PC-3 (cell line): Measurements from ENCODE around the gene GYPC. TPM values are rescaled to one million over a fixed set of nuclear protein-coding genes. Genes with fewer than 3 reads are reported as not detected.

Source experiments
- ATAC-seq: fragments of 200-7000 bp; cut with Tn5 transposase; 2 replicates; pipeline ENCODE4 v1.9.1; 2020; ENCODE audit warnings: mild to moderate bottlenecking, moderate library complexity
- BruUV-seq: library from RNA; stranded (reverse); fragments of 400-500 nt; replicated peaks from 2 replicates; lab custom pipeline; 2021; lab: Mats Ljungman, UMichigan
- CTCF ChIA-PET: fragments of 300-600 bp; sonication (Branson Sonifier 250); formaldehyde crosslinking; loops from one replicate; lab custom pipeline; 2022; ENCODE audit warnings: antibody characterized with exemption; lab: Charles Lee
- POLR2A ChIA-PET: fragments of 300-600 bp; sonication (Branson Sonifier 250); formaldehyde crosslinking; loops from one replicate; lab custom pipeline; 2022; ENCODE audit warnings: antibody characterized with exemption; ENCODE audit not compliant: unreplicated experiment; lab: Charles Lee
- DNase-seq: peaks from one replicate; pipeline ENCODE4 v3.0.0-alpha.2; 2015
- H2AFZ ChIP-seq: fragments of 300-600 bp; sonication (generic); 2 replicates; pipeline ENCODE4 v1.6.0; 2016; ENCODE audit warnings: antibody characterized with exemption, low read length
- H3F3A ChIP-seq: fragments of 300-600 bp; sonication (generic); one replicate; pipeline ENCODE4 v1.6.0; 2017; ENCODE audit warnings: antibody characterized with exemption, low read length, control low read depth, mild to moderate bottlenecking; ENCODE audit not compliant: unreplicated experiment
- H3K27ac ChIP-seq: fragments of 300-600 bp; sonication (generic); 2 replicates; pipeline ENCODE4 v1.5.1; 2016; ENCODE audit warnings: mild to moderate bottlenecking, low read length
- H3K27me3 ChIP-seq: fragments of 300-600 bp; sonication (generic); 2 replicates; pipeline ENCODE4 v1.6.1; 2016; ENCODE audit warnings: low read length, mixed read lengths
- H3K36me3 ChIP-seq: fragments of 300-600 bp; sonication (generic); 2 replicates; pipeline ENCODE4 v1.6.1; 2016; ENCODE audit warnings: low read depth, mixed run types, low read length, mixed read lengths
- H3K4me1 ChIP-seq: fragments of 300-600 bp; sonication (generic); 2 replicates; pipeline ENCODE4 v1.5.1; 2016; ENCODE audit warnings: low read length; ENCODE audit not compliant: insufficient read depth
- H3K4me2 ChIP-seq: fragments of 300-600 bp; sonication (generic); 2 replicates; pipeline ENCODE4 v1.6.0; 2016; ENCODE audit warnings: low read length
- H3K4me3 ChIP-seq: fragments of 300-600 bp; sonication (generic); 2 replicates; pipeline ENCODE4 v1.5.1; 2016; ENCODE audit warnings: mild to moderate bottlenecking, low read length, mixed read lengths
- H3K79me2 ChIP-seq: fragments of 300-600 bp; sonication (generic); 2 replicates; pipeline ENCODE4 v1.6.1; 2017; ENCODE audit warnings: low read length, mixed read lengths
- H3K9ac ChIP-seq: fragments of 300-600 bp; sonication (generic); 2 replicates; pipeline ENCODE4 v1.6.0; 2016; ENCODE audit warnings: mild to moderate bottlenecking, low read length
- H3K9me2 ChIP-seq: fragments of 300-600 bp; sonication (generic); replicated peaks from 2 replicates; pipeline ENCODE4 v1.6.1; 2016; ENCODE audit warnings: mixed run types, low read length, mixed read lengths
- H3K9me3 ChIP-seq: fragments of 300-600 bp; sonication (generic); 2 replicates; pipeline ENCODE4 v1.6.1; 2016; ENCODE audit warnings: low read length, mixed read lengths
- H4K20me1 ChIP-seq: fragments of 300-600 bp; sonication (generic); 2 replicates; pipeline ENCODE4 v1.6.1; 2016; ENCODE audit warnings: low read length, mixed read lengths
- CTCF ChIP-seq: fragments of 300-600 bp; sonication (generic); conservative IDR thresholded peaks from 2 replicates; pipeline ENCODE4 v1.5.1; 2017; ENCODE audit warnings: antibody characterized with exemption, low read depth, mild to moderate bottlenecking, low read length
- EZH2 ChIP-seq: fragments of 300-600 bp; sonication (generic); IDR thresholded peaks from one replicate; pipeline ENCODE4 v1.6.1; 2017; ENCODE audit warnings: antibody characterized with exemption, mild to moderate bottlenecking, low read length; ENCODE audit not compliant: unreplicated experiment
- EZH2phosphoT487 ChIP-seq: fragments of 300-600 bp; sonication (generic); IDR thresholded peaks from 2 replicates; pipeline ENCODE4 v1.6.1; 2018; ENCODE audit warnings: mild to moderate bottlenecking, antibody characterized with exemption, low read length, borderline replicate concordance
- intact Hi-C: fragments of 100-400 bp; cut with micrococcal nuclease; formaldehyde crosslinking; loops from 2 replicates; pipeline ENCODE4 v1.9.0; 2023
- total RNA-seq: library from RNA; depleted of rRNA; stranded (reverse); fragments of >200 nt; gene quantifications from 2 replicates; pipeline ENCODE4 v1.2.3, GENCODE V29; 2014

Gene GYPC
- total RNA-seq, 1 experiment from 2014 or later: not detected

- intact Hi-C loops: no loop called here
- CTCF ChIA-PET: no interaction called here
- BruUV-seq: no TSS peak
- Histone ChIP-seq H3K4me2 (no peak overlapping the region), H4K20me1 (no peaks in the 10 kb centered on the region), H3K9me3 (no peaks in the 10 kb centered on the region), H3K9ac (no peak overlapping the region), H3K79me2 (no peaks in the 10 kb centered on the region), H3F3A (no peaks in the 10 kb centered on the region), H2AFZ (no peak overlapping the region), H3K27ac (no peak overlapping the region), H3K4me1 (no peaks in the 10 kb centered on the region), H3K4me3 (no peak overlapping the region), H3K36me3 (no peaks in the 10 kb centered on the region), H3K27me3 (peaks cover 13% of the 10 kb centered on the region; the same call in 1 of the 2 replicates), H3K9me2 (no peaks in the 10 kb centered on the region)
- DNase-seq (no peak), ATAC-seq (no peak)
- POLR2A ChIA-PET: no interaction called here
- TF ChIP-seq EZH2 (no peak), EZH2phosphoT487 (no peak), CTCF (no peak)
Observed at GRCh38 chr2:126720638-126721037, 64.7 kb downstream of the GYPC start.

DNA sequence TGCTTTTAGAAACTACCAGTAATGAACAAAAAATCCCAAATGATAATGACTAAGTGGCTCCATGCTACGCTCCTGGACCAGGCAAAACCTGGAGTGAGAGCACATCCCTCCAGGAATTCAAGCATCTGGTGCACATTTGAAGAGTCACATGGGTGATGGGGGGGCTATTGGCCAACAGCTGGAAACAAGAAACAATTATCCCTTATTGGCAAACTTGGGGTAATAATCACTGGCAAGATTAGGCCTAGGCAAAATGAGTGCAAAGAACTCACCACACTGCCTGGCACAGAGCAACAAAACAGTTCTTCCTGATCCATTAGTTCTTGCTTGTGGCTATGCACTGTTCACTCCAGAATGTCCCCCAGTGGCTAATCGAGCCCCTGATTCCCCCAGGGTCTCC is 66.1 kb downstream of the GYPC start:
- no peak for TF ChIP-seq EZH2phosphoT487
- TF ChIP-seq CTCF: no peak
- no peak for TF ChIP-seq EZH2
- no TSS peak for BruUV-seq
- no peak overlapping the region for H3K27ac ChIP-seq
- no peak for ATAC-seq
- H3K9me3 ChIP-seq: peaks cover 3% of the 10 kb centered on the region; the same call in 1 of the 2 replicates
- H3K36me3 ChIP-seq: no peaks in the 10 kb centered on the region
- H3K4me2 ChIP-seq: no peak overlapping the region
- ChIA-PET POLR2A (no interaction called here), CTCF (no interaction called here)
- DNase-seq: no peak
- H3K4me3 ChIP-seq: no peak overlapping the region
- intact Hi-C loops: no loop called here
- no peaks in the 10 kb centered on the region for H3F3A ChIP-seq
- peaks cover 11% of the 10 kb centered on the region; the same call in 1 of the 2 replicates for H3K27me3 ChIP-seq
- H3K9me2 ChIP-seq: no peaks in the 10 kb centered on the region
- no peaks in the 10 kb centered on the region for H4K20me1 ChIP-seq
- H3K4me1 ChIP-seq: no peaks in the 10 kb centered on the region
- H3K79me2 ChIP-seq: no peaks in the 10 kb centered on the region
- no peak overlapping the region for H3K9ac ChIP-seq
- no peak overlapping the region for H2AFZ ChIP-seq

GRCh38 chr2:126722546-126722945 is 66.6 kb downstream of the GYPC start:
- ChIA-PET CTCF (no interaction called here), POLR2A (no interaction called here)
- no peaks in the 10 kb centered on the region for H3K36me3 ChIP-seq
- intact Hi-C loops: no loop called here
- no TSS peak for BruUV-seq
- peaks cover 4% of the 10 kb centered on the region; the same call in 1 of the 2 replicates for H3K9me3 ChIP-seq
- H4K20me1 ChIP-seq: no peaks in the 10 kb centered on the region
- H3K27ac ChIP-seq: no peak overlapping the region
- no peaks in the 10 kb centered on the region for H3K79me2 ChIP-seq
- no peaks in the 10 kb centered on the region for H3F3A ChIP-seq
- no peak overlapping the region for H3K4me3 ChIP-seq
- DNase-seq (no peak), ATAC-seq (no peak)
- H3K9me2 ChIP-seq: no peaks in the 10 kb centered on the region
- no peaks in the 10 kb centered on the region for H3K4me1 ChIP-seq
- no peak overlapping the region for H3K4me2 ChIP-seq
- no peak overlapping the region for H3K9ac ChIP-seq
- no peak for TF ChIP-seq CTCF
- TF ChIP-seq EZH2: no peak
- no peak for TF ChIP-seq EZH2phosphoT487
- H2AFZ ChIP-seq: no peak overlapping the region
- H3K27me3 ChIP-seq: peaks cover 9% of the 10 kb centered on the region; the same call in 1 of the 2 replicates
